ENCODE measurements around the gene COTL1. TPM values are rescaled to one million over a fixed set of nuclear protein-coding genes. Genes with fewer than 3 reads are reported as not detected.

Gene COTL1
- total RNA-seq, 4 donors from 2014 or later, result 7.9 to 12.9 (median 10.3) TPM

DNA sequence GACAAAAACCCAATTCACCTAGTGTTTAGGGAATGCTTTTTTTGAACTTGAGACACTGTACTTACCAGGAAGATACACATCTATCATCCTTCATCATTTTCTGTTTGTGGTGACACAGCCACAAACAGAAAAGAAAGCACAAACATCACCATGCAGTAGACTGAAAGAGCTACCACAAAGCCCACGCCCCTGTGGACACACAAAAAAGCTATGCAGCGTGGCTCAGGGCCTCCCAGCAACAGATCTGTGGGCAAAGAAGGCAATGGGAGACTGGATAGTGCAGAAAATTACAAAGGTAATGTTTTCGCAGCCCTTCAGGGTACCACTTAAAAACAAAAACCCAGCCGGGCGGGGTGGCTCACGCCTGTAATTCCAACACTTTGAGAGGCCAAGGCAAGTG is 9.6 kb downstream of the COTL1 start:
- Histone ChIP-seq H3K4me1 (peaks cover 9% of the 10 kb centered on the region), H3K36me3 (no peaks in the 10 kb centered on the region), H3K27ac (no peak overlapping the region), H3K4me3 (no peak overlapping the region), H3K9me3 (no peaks in the 10 kb centered on the region), H3K27me3 (no peaks in the 10 kb centered on the region)
- WGBS, result 79% methylated on average over 6 of the region's 6 CpGs
- no peak for DNase-seq (ENCODE audit: low spot score in 2 of 2)
- TF ChIP-seq POLR2A (IDR thresholded peaks at IDR 0.05) (no peak), EP300 (IDR thresholded peaks at IDR 0.05) (no peak), POLR2AphosphoS5 (IDR thresholded peaks at IDR 0.05) (no peak)
- TF ChIP-seq, protein P1, sequence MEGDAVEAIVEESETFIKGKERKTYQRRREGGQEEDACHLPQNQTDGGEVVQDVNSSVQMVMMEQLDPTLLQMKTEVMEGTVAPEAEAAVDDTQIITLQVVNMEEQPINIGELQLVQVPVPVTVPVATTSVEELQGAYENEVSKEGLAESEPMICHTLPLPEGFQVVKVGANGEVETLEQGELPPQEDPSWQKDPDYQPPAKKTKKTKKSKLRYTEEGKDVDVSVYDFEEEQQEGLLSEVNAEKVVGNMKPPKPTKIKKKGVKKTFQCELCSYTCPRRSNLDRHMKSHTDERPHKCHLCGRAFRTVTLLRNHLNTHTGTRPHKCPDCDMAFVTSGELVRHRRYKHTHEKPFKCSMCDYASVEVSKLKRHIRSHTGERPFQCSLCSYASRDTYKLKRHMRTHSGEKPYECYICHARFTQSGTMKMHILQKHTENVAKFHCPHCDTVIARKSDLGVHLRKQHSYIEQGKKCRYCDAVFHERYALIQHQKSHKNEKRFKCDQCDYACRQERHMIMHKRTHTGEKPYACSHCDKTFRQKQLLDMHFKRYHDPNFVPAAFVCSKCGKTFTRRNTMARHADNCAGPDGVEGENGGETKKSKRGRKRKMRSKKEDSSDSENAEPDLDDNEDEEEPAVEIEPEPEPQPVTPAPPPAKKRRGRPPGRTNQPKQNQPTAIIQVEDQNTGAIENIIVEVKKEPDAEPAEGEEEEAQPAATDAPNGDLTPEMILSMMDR (IDR thresholded peaks at IDR 0.05), result no peak

DNA sequence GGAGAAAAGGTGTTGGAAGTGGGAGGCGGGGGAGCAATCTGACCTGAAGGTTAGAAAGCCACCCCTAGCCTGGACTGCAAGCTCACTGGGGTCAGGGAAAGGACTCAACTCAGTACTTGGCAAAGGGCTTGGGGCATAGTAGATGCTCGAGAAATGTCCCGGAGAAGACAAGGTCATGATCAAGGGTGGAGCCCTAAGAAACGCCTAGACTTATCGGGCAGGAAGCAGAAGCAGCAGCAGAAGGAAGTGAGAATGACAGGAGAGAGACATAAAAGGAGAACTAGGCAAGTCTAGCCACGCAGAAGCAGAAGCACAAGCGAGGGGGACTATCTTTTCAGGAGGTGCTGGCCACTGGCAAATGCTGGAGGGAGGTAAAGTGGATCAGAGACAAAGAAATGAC is 10.2 kb downstream of the COTL1 start:
- Histone ChIP-seq H3K4me1 (peaks cover 15% of the 10 kb centered on the region), H3K4me3 (no peak overlapping the region), H3K36me3 (no peaks in the 10 kb centered on the region), H3K27me3 (no peaks in the 10 kb centered on the region), H3K27ac (no peak overlapping the region), H3K9me3 (no peaks in the 10 kb centered on the region)
- TF ChIP-seq, protein P1 (IDR thresholded peaks at IDR 0.05), result no peak
- TF ChIP-seq EP300 (IDR thresholded peaks at IDR 0.05) (no peak), POLR2A (IDR thresholded peaks at IDR 0.05) (no peak), POLR2AphosphoS5 (IDR thresholded peaks at IDR 0.05) (no peak)
- 54% methylated on average over 7 of the region's 7 CpGs for WGBS
- DNase-seq (ENCODE audit: low spot score in 2 of 2), result no peak

GRCh38 chr16:84607061-84607460 is 10.8 kb downstream of the COTL1 start:
- no peak overlapping the region for H3K27ac ChIP-seq
- 94% methylated on average over 13 of the region's 13 CpGs for WGBS
- no peak overlapping the region for H3K4me3 ChIP-seq
- no peak for DNase-seq (ENCODE audit: low spot score in 2 of 2)
- H3K36me3 ChIP-seq, result no peaks in the 10 kb centered on the region
- TF ChIP-seq POLR2A (IDR thresholded peaks at IDR 0.05) (no peak), POLR2AphosphoS5 (IDR thresholded peaks at IDR 0.05) (no peak), EP300 (IDR thresholded peaks at IDR 0.05) (no peak)
- TF ChIP-seq, protein P1 (IDR thresholded peaks at IDR 0.05), result no peak
- H3K4me1 ChIP-seq, result peaks cover 22% of the 10 kb centered on the region
- no peaks in the 10 kb centered on the region for H3K9me3 ChIP-seq
- no peaks in the 10 kb centered on the region for H3K27me3 ChIP-seq

DNA sequence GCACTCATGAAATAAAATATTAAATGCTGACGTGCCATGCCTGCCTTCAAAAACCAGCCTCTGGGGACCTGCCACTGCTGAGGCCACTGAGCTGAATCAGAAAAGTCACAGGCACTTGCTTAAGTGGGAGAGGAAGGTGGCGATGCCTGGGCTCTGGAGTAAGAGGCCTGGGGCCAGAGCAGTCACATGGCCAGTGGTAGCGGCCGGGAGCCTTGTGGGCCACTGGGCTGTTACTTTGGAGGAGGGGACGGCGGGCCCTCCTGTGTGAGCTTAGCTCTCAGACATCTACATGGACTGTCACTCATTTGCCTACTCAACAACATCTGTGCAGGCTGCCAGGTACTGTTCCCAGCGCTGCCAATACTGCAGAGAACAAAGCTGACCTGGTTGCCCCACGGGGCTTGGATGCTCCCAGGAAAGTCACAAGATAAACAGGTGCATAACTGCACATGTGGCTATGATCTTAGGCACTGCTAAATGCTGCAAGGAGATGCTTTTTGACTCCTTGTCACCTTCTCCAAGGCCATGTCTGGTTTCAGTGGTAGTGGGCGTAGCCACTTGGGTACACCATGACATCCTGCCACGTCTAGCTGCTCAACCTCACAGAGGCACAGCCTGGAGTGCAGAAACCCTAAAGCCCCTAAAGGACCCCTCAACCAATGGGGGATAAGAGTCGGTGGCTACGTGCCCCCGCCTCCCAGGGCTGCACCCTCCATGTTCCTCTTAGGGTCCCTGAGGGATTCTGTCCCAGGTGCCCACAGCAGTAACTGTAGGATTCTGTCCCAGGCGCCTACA is 11.6 kb downstream of the COTL1 start:
- DNase-seq (ENCODE audit: low spot score in 2 of 2), result no peak
- 94% methylated on average over 11 of the region's 14 CpGs for WGBS
- no peaks in the 10 kb centered on the region for H3K36me3 ChIP-seq

DNA sequence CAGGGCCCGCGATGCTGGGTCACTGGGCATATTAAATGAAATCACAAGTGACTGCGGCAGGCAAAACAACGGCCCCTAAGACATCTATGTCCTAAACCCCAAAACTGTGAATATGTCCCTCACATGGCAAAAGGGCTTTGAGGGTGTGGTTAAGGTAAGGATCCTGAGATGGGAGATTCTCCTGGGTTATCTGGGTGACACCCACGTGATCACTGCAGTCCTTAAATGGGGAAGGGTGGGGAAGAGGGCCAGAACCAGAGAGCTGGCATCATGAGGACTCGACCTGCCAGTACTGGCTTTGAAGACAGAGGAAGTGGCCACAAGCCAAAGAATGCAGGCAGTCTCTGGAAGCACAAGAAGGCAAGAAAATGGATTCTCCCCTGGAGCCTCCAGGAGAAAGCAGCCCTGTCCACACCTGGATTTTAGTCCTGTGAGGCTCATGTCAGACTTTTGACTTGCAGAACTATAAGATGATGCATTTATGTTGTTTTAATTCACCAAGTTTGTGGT is 12.5 kb downstream of the COTL1 start:
- H3K36me3 ChIP-seq, result no peaks in the 10 kb centered on the region
- 87% methylated on average over 6 of the region's 6 CpGs for WGBS
- no peak for DNase-seq (ENCODE audit: low spot score in 2 of 2)
- no peaks in the 10 kb centered on the region for H3K9me3 ChIP-seq
- H3K4me3 ChIP-seq, result no peak overlapping the region
- H3K4me1 ChIP-seq, result peaks cover 34% of the 10 kb centered on the region
- H3K27ac ChIP-seq, result no peak overlapping the region
- no peak for TF ChIP-seq POLR2AphosphoS5 (IDR thresholded peaks at IDR 0.05)
- TF ChIP-seq POLR2A (IDR thresholded peaks at IDR 0.05), result no peak
- TF ChIP-seq, protein P1 (IDR thresholded peaks at IDR 0.05), result no peak
- no peak for TF ChIP-seq EP300 (IDR thresholded peaks at IDR 0.05)
- no peaks in the 10 kb centered on the region for H3K27me3 ChIP-seq

More for the DNA sequence above, 11.6 kb downstream of the COTL1 start:
- no peak overlapping the region for H3K4me3 ChIP-seq
- no peak for TF ChIP-seq POLR2A (IDR thresholded peaks at IDR 0.05)
- TF ChIP-seq EP300 (IDR thresholded peaks at IDR 0.05), result no peak
- H3K27ac ChIP-seq, result no peak overlapping the region
- H3K9me3 ChIP-seq, result no peaks in the 10 kb centered on the region
- H3K27me3 ChIP-seq, result no peaks in the 10 kb centered on the region
- peaks cover 29% of the 10 kb centered on the region for H3K4me1 ChIP-seq
